HS-27A (cell line): ENCODE data around the gene PFN4.
"Not testable (repeated sequence)": the region's sequence is repeated elsewhere in the genome, so short reads cannot be mapped to it uniquely, and the experiment has no call there.

Experiments
- DNase-seq: peaks from one replicate; pipeline ENCODE4 v3.0.0-alpha.2; 2012; ENCODE audit warnings: low read depth, missing footprints

Gene PFN4

GRCh38 chr2:24111407-24111901, 11.7 kb downstream of the PFN4 start:
- no peak for DNase-seq

DNA sequence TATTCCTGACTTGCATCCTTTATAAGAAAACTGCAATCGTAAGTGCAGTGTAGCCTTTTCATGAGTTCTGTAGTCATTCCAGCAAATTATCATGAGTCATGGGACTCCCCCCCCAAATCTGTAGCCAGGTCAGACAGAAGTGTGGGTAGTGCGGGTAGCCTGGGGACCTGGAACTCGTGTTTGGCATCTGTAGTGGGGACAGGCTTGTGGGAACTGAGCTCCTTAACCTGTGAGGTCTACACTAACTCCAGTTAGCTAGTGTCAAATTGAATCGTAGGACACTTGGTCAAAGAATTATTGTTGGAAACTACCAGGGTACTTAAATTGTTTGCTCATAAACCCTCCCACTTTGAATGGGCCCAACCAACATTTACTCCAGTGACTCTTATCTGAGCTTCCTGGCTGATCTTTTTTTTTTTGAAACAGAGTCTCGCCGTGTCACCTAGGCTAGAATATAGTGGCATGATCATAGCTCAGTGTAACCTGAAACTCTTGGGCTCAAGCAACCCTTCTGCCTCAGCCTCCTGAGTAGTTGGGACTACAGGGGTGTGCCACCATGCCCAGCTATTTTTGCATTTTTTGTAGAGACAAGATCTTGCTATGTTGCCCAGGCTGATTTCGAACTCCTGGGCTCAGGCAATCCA, 12.4 kb downstream of the PFN4 start:
- DNase-seq = no peak

DNA sequence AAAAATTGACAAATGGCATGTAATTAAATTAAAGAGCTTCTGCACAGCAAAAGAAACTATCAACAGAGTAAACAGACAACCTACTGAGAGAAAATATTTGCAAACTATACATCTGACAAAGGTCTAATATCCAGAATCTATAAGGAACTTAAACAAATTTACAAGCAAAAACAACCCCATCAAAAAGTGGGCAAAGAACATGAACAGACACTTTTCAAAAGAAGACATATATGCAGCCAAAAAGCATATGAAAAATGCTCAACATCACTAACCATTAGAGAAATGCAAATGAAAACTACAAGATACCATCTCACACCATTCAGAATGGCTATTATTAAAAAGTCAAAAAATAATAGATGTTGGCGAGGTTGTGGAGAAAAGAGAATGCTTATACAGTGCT, 13.7 kb downstream of the PFN4 start:
- DNase-seq = not testable (repeated sequence)

GRCh38 chr2:24107336-24107735, 15.8 kb downstream of the PFN4 start:
- DNase-seq = no peak

DNA sequence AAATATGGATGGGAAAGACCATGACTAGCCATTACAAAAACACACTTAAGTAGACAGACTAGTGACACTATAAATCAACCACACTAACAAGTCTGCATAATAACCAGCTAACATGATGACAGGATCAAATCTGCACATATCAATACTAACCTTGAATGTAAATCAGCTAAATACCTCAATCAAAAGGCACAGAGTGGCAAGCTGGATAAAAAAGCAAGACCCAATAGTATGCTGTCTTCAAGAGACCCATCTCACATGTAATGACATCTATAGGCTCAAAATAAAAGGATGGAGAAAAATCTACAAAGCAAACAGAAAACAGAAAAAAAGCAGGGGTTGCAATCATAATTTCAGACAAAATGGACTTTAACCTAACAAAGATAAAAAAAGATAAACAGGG, 16.3 kb downstream of the PFN4 start:
- no peak for DNase-seq

DNA sequence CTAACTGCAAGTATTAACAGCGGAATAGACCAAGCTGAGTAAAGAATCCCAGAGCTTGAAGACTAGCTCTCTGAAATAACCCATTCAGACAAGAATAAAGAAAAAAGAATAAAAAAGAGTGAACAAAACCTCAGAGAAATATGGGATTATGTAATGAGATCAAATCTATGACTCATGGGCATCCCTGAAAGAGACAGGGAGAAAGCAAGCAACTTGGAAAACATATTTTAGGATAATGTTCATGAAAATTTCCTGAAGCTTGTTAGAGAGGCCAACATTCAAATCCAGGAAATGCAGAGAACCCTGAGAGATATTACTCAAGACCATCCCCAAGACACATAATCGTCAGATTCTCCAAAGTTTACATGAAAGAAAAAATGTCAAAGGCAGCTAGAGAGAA, 17.3 kb downstream of the PFN4 start:
- DNase-seq = no peak

DNA sequence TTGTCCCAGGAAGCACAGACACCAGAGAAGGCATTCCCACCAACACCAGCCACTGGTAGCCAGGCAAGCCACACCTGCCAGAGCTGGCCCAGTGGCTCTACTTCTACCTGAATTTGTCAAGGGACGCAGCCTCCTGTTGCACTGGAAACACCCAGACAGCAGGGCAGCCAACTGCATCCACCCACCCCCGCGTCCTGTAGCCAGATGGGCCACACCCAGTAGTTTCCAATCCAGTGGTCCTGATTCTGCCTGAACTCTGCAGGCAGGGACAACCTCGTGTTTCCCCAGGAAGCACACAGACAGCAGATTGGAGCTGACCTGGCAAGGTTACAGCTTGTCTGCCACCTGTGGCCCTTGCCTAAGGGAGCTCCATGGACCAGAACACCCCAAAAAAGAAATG, 18.2 kb downstream of the PFN4 start:
- no peak for DNase-seq

DNA sequence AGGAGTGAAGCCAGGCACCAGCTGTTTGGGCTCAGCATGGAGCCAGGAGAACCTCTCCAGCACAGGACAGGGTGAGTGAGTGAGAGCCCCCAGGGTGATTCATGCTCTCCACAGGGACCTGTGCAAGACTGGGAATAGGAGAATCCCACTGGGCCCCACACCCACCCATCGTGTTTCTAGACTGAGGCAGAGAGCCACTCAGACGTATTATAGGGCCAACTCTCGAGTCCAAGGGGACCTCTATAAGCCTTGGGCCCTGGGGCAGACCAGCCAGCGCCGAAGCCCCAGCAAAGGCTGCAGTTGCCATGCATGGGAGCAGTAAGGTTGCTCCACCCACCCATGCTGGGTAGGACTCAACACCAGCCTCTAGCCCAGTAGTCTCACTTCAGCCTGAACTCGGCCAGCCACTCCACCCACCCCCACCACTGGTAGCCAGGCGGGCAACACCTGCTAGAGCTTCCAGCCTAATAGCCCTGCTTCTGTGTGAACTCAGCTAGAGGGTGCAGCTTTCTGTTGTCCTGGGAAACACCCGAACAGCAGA, 19.0 kb downstream of the PFN4 start:
- no peak for DNase-seq

DNA sequence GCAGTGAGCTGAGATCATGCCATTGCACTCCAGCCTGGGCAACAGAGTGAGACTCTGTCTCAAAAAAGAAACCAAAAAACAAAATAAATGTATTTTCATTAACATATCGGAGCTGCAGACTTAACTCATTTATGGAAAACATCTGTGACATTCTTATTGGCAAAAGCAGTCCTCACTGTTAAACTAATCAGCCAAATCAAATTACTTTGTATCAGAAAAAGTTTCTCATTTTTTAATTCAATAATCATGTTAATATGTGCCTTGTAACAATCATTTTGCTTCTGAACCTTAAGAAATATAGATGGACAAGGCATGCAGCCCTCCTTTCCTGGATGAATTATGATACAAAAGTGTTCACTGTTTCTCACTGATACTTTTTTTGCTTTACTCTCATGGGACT, 20.5 kb downstream of the PFN4 start:
- no peak for DNase-seq

DNA sequence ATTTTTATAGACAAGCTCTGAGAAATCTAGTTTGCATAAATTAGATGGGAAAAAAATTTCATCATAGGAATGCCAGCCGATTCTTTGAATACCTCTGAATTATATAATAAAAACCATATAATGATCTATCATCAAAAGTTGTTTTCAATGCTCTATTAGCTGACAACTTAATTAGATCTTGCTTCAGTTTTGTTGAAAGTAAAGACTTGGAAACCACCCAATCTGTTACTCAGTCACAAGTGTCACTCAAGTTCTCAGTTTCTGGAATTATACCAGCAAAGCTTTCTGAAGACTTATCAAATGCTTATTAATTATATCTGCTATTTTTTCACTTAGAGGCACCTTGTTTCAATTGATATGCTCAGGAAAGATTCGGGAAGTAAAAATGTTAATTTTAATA, 21.1 kb downstream of the PFN4 start:
- DNase-seq = no peak

DNA sequence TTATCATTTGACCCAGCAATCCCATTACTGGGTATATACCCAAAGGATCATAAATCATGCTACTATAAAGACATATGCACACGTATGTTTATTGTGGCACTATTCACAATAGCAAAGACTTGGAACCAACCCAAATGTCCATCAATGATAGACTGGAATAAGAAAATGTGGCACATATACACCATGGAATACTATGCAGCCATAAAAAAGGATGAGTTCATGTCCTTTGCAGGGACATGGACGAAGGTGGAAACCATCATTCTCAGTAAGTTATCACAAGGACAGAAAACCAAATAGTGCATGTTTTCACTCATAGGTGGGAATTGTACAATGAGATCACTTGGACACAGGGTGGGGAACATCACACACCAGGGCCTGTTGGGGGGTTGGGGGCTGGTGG, 22.4 kb downstream of the PFN4 start:
- DNase-seq = not testable (repeated sequence)

DNA sequence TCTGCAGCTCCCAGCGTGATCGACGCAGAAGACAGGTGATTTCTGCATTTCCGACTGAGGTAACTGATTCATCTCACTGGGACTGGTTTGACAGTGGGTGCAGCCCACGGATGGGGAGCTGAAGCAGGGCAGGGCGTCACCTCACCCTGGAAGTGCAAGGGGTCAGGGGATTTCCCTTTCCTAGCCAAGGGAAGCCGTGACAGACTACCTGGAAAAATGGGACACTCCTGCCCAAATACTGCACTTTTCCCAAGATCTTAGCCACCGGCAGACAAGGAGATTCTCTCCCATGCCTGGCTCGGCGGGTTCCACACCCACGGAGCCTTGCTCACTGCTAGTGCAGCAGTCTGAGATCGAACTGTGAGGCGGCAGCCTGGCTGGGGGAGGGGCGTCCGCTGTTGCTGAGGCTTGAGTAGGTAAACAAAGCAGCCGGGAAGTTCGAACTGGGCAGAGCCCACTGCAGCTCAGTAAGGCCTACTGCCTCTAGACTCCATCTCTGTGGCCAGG, 27.9 kb downstream of the PFN4 start:
- DNase-seq = not testable (repeated sequence)

- DNase-seq = not testable (repeated sequence)
Measured at GRCh38 chr2:24093270-24093669, 29.9 kb downstream of the PFN4 start.

DNA sequence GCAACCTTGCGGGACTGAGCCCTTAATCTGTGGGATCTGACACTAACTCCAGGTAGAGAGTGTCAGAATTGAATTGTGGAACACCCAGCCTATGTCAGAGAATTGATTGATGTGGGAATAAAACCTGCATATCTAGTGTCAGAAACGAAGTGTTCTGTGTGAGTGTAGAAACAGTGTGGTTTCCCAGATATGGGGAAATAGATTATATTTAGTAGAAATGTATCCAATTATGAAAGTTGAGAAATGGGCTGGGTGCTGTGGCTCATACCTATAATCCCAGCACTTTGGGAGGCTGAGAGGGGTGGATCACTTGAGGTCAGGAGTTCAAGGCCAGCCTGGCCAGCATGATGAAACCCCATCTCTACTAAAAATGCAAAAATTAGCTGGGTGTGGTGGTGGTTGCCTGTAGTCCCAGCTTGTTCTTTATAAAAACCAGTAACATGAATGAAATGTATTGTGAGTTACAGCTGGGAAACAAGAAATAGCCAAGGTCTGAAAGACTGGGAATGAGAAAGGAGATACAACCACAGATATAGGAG, 34.2 kb downstream of the PFN4 start:
- no peak for DNase-seq

GRCh38 chr2:24087032-24087431, 36.1 kb downstream of the PFN4 start:
- DNase-seq = no peak

GRCh38 chr2:24086241-24086640, 36.9 kb downstream of the PFN4 start:
- DNase-seq = no peak

DNA sequence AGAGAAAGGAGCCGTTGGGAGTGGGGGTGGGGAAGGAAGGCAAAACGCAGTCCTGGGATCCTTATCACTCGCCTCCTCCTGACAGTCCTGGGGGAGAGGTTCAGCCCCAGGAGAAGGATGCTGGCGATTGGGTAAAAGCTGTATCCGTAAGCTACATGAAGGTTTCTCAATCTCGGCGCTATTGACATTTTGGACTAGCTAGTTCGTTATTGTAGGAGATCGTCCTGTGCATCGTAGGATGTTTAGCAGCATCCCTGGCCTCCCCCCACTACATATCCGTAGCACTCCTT, 38.0 kb downstream of the PFN4 start:
- no peak for DNase-seq

DNA sequence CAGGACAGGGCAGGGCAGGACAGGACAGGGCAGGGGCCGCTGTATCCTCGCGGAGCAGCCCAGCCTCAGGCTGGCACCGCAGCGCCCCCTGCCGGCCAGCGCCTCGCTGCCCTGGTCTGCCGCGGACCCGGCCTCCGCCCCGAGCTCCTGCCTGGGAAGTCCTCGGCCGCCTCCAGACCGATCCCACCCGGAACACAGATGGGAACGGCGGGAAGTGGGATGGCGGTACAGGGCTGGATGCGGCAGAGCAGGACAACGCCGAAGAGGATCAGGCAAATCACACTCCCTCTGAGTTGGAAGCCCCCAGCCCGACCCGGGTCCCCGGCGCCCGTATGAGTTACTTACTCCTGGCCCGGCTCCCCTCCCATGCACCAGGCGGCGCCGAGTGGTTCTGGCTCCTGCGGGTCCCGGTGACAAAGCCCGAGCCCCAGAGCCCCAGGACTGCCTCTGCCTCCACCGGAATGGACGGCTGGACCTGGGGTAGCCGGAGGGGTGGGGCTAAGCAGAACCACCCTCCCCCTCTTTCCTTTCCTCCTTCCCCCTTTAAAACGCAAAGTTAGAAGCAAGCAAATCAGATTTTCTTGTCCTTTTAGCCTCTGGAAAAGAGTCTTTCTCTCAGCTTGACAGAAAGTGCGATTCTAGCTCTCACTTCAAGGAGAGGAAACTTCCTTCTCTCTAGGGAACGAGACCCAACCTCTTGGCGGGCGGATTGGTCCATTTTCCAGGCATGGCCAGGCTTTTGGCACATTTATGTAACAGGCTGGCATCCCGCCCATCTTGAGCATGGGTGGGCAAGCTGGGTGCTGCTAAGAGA, 38.5 kb downstream of the PFN4 start, which contains the start of gene TP53I3:
Gene TP53I3, minus strand, starts transcription at position 449 of the 814 bp plus-strand sequence. CDS start 508 bp downstream, outside the sequence.
- peak; percentile 76 for DNase-seq

GRCh38 chr2:24083567-24084385, 39.4 kb downstream of the PFN4 start:
- DNase-seq = peak; percentile 55

GRCh38 chr2:24082787-24083566, 40.2 kb downstream of the PFN4 start:
- no peak for DNase-seq

DNA sequence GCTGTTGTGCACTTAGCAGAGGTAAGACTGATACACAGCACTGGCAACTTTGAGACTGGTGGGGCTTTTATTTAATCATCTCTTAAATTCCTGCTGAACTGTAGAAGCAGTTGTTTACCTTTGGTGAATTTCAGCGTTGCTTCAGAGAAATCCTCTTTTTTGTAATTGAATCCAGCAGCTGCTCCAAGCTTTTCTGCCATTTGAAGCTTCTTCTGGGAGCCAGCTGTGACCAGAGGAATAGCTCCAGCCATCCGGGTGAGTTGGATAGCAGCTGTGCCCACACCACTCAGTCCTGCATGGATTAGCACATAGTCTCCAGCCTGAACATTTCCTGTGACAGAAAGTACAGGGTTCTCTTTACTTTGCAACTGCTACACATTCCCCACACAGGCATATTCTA, 42.4 kb downstream of the PFN4 start:
- no peak for DNase-seq
